ENCODE measurements around the gene DENND11.

GRCh38 chr7:141729020-141729419 is 27.1 kb upstream of the DENND11 start:
- no peak for TF ChIP-seq CTCF (IDR thresholded peaks at IDR 0.05; ENCODE audit: insufficient read depth, low read length, poor library complexity, severe bottlenecking)
- no peak for TF ChIP-seq EZH2phosphoT487 (conservative IDR thresholded peaks at IDR 0.05; ENCODE audit: low read length)

Measured in SU-DHL-6 (cell line).